ENCODE results near the gene EMSY.

DNA sequence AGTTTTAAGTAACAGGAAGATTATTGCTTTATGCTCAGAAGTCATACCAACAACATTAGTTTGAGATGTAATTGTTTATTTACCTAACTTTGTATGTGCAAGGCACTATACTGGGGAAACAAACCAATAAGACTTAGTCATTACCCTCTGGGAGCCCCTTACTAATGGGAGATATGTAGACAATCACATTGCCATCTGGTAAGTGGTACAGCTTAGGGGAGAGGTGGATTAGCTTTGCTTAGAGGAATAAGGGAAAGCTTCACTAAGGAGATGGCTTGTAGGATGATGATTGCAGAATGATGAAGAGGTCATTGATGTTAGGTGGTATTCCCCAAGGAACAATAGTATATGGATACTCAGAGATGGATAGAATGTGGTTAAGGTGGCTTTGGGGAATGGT, 17.5 kb downstream of the EMSY start:
- TF ChIP-seq, protein P1, sequence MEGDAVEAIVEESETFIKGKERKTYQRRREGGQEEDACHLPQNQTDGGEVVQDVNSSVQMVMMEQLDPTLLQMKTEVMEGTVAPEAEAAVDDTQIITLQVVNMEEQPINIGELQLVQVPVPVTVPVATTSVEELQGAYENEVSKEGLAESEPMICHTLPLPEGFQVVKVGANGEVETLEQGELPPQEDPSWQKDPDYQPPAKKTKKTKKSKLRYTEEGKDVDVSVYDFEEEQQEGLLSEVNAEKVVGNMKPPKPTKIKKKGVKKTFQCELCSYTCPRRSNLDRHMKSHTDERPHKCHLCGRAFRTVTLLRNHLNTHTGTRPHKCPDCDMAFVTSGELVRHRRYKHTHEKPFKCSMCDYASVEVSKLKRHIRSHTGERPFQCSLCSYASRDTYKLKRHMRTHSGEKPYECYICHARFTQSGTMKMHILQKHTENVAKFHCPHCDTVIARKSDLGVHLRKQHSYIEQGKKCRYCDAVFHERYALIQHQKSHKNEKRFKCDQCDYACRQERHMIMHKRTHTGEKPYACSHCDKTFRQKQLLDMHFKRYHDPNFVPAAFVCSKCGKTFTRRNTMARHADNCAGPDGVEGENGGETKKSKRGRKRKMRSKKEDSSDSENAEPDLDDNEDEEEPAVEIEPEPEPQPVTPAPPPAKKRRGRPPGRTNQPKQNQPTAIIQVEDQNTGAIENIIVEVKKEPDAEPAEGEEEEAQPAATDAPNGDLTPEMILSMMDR (IDR thresholded peaks at IDR 0.05 in 4 of 5, conservative IDR thresholded peaks at IDR 0.05 in 1 of 5): no peak
- no peak for TF ChIP-seq POLR2A (IDR thresholded peaks at IDR 0.05)

Data from gastrocnemius medialis (tissue), 4 donors.